Placental epithelial cell (primary cell): ENCODE results near the gene GDAP2. TPM values are rescaled to one million over a fixed set of nuclear protein-coding genes. Genes with fewer than 3 reads are reported as not detected.

Experiments
- total RNA-seq: library from RNA; depleted of rRNA; stranded (reverse); fragments of >200 nt; gene quantifications from 2 replicates; pipeline ENCODE4 v1.2.3, GENCODE V29; 2012

The GDAP2 gene, protein sequence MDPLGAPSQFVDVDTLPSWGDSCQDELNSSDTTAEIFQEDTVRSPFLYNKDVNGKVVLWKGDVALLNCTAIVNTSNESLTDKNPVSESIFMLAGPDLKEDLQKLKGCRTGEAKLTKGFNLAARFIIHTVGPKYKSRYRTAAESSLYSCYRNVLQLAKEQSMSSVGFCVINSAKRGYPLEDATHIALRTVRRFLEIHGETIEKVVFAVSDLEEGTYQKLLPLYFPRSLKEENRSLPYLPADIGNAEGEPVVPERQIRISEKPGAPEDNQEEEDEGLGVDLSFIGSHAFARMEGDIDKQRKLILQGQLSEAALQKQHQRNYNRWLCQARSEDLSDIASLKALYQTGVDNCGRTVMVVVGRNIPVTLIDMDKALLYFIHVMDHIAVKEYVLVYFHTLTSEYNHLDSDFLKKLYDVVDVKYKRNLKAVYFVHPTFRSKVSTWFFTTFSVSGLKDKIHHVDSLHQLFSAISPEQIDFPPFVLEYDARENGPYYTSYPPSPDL
- total RNA-seq = 15.7 and 27.7 TPM in 2 replicates

DNA sequence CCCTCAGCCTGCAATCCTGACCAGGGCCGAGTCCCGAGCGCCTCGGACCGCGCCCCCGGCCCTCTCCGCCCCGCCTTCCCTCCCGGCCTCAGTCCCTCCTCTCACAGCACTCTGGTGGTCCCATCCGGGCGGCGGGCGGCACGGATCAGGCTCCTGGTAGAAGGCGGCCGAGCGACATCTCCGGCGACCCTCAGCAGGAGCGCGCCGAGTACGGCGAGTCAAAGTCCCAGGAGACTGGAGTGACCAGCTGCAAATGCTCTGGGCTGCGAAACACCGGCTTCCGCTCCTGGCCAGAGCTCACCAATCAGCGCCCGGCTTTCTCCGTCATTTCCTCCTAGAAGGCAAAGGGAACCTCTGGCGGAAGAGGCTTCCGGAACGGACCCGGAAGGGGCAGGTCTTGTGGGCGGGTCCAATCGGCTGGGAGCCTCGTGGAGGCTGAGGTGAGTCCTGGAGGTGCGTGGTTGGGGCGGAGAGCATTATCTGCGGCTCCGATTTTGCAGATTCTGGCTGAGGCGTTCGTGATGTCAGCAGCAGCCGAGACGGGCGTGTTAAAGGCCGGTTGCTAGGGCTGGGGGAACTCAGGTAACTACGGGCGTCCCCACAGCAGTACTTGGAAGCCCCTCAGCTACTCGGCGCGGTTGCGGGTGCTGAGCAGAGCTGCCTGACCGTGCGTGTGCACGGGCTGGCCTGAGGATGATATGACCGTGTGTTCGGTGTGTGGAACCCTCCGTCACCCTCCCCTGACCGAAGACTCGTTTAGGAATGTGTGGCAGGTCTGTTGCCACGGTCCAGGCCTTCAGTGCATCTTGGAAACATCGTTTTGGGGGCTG is at the start of gene GDAP2, which contains the start of gene WDR3:
Gene GDAP2 (minus strand): TSS at position 279 of the 830 bp plus-strand sequence. CDS start 9,264 bp downstream, outside the sequence.
Gene WDR3 (plus strand): TSS at position 397 of the 830 bp plus-strand sequence. CDS start 3,581 bp downstream, outside the sequence.

Other genes starting within 250 kb of the GDAP2 start
- gene WDR3, start 118 bp upstream of the GDAP2 start, total RNA-seq = 4.7 and 12.7 TPM in 2 replicates